NOMO-1 (cell line): ENCODE results near the gene MT1E.
"Not testable (repeated sequence)": the region's sequence is repeated elsewhere in the genome, so short reads cannot be mapped to it uniquely, and the experiment has no call there.

ENCODE experiments used
- DNase-seq, 2 experiments: peaks; one replicate each; lab custom pipeline; 2025; ENCODE audit not compliant: unreplicated experiment in 2 of 2; lab: John Stamatoyannopoulos, UW

MT1E gene

DNA sequence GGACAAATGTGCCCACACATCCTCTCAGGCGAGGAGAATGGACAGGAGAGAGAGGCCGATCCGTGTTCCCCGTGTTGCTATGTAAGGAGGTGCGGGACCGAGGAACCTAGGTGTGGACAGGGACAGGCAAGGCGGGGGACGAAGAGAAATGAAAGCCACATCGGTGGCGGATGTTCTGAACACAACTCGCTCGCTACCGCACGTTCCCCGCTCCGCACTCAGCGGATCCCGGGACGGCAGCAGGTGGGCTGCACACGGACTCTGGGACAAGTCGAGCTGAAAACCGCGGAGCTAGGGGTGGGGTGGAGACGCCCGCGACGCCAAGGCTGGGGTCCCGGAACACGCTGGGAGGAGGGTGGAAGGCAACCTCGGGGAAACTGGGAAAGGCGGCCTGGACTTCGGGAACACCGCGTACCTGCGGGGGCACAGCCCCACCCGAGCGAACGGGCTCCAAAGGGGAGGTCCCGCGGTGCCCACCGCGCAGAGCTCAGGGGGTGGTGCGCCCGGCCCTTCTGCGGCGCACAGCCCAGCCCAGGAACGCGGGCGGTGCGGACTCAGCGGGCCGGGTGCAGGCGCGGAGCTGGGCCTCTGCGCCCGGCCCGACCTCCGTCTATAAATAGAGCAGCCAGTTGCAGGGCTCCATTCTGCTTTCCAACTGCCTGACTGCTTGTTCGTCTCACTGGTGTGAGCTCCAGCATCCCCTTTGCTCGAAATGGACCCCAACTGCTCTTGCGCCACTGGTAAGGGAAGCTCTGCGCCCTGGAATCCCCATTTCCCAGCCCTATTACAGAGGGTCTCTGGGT, at the start of gene MT1E:
MT1E (plus strand) TSS at position 642 of the 803 bp plus-strand sequence; CDS start at position 713, 71 bp downstream.
- peak; percentile 86 to 96 for DNase-seq

GRCh38 chr16:56576585-56577299, 48.8 kb upstream of the MT1E start:
- peak; percentile 85 to 90 for DNase-seq

DNA sequence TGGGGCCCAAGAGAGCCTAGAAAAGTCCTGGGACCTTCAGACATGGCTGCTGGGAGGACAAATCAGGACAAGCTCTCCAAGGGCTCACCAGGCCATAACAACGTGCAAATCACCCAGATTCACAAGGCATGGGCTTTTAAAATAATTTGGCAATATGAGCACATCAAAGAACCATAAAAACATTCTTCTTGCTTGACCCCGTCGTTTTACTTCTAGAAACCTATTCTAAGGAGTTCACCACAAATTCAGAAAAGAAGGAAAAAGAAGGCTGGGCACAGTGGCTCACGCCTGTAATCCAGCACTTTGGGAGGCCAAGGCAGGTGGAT, 48.3 kb upstream of the MT1E start:
- DNase-seq, result no peak

DNA sequence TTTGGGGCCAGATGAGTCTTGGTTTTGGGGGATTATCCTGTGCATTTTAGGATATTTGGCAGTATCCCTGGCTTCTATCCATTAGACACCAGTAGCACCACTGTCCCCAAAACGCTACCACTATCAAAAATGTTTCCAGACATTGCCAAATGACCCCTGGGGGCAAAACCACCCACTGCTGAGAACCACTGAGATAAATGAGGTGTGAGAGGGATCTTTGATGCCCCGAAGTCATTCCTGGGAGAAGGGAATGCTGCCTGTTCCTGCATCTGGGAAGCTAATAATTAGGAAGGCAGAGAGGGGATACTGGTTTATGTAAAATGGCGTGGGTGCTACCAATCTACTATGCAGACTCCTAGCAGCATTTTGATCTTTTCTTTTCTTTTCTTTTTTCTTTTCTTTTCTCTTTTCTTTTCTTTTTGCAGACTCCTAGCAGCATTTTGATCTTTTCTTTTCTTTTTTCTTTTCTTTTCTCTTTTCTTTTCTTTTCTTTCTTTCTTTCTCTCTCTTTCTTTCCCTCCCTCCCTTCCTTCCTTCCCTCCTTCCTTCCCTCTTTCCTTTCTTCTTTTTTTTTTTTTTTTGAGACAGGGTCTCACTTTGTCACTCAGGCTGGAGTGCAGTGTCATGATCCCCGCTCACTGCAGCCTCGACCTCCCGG, 45.1 kb upstream of the MT1E start:
- DNase-seq, result no peak

GRCh38 chr16:56582911-56583310, 42.7 kb upstream of the MT1E start:
- DNase-seq, result not testable (repeated sequence)

GRCh38 chr16:56583351-56584168, 42.0 kb upstream of the MT1E start:
- DNase-seq, result no peak

- DNase-seq, result no peak
Observed at GRCh38 chr16:56584276-56584675, 41.3 kb upstream of the MT1E start.

GRCh38 chr16:56588781-56589140, 36.8 kb upstream of the MT1E start:
- DNase-seq, result no peak

GRCh38 chr16:56589141-56590039, 36.2 kb upstream of the MT1E start, which contains the start of gene MT3:
Gene MT3, plus strand, starts transcription at chr16:56589528. Its CDS starts 63 bp downstream, at chr16:56589591.
- peak; percentile 27 to 33 for DNase-seq

GRCh38 chr16:56591377-56592060, 34.1 kb upstream of the MT1E start:
- DNase-seq, result peak; percentile 68 to 81

DNA sequence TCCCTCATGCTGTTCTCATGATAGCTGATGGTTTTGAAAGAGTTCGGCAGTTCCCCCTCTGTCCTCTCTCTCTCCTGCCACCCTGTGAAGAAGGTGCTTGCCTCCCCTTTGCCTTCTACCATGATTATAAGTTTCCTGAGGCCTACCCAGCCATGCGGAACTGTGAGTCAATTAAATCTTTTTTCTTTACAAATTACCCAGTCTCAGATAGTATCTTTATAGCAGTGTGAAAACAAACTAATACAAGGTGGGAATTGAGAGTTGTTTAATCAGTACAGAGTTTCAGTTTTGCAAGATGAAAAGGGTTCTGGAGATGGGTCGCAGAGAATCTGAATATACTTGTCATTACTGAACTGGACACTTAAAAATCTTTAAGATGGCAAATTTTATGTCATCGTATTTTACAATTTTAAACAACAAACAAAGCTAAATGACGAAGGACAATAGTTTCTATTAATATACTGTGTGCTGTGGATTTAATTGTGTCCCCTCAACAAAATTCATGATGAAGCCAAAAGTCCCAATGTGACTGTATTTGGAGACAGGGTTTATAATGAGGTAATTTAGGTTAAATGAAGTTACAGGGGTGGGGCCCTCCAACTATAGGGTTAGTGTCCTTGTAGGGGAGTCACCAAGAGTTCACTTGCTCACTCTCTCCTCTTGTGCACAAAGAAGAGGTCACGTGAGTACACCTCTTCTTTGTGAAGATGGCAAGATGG, 31.8 kb upstream of the MT1E start:
- no peak for DNase-seq

DNA sequence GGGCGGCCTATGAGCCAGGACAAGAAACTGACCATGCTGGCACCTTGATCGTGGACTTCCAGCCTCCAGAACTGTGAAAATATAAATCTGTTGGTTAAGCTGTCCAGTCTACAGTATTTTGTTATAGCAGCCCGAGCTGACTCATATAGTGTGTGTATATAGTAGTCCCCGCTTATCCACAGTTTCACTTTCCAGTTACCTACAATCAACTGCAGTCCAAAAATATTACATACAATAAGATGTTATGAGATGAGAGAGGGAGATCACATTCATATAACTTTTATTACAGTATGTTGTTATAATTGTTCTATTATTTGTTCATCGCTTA, 31.3 kb upstream of the MT1E start:
- DNase-seq, result no peak

GRCh38 chr16:56600398-56600999, 25.1 kb upstream of the MT1E start:
- peak; percentile 42 to 60 for DNase-seq

GRCh38 chr16:56601325-56601724, 24.3 kb upstream of the MT1E start:
- no peak for DNase-seq

DNA sequence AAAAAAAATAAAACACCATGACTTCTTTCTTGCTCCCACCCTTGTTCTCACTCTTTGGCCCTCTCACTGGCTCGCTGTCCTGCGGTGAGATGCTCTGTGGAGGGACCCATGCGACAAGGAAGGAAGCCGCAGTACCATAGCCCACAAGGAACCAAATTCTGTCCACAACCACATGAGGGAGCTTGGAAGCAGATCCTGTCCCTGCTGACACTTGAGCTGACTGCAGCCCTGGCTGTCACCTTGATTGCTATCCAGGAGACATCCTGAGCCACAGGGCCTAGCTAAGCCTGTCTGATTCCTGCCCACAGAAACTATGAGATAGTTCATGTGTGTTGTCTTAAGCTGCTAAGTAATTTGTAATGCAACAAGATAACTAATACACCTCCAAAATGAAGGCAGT, 22.0 kb upstream of the MT1E start:
- peak in 1 of 2 experiments; percentile 20 for DNase-seq

DNA sequence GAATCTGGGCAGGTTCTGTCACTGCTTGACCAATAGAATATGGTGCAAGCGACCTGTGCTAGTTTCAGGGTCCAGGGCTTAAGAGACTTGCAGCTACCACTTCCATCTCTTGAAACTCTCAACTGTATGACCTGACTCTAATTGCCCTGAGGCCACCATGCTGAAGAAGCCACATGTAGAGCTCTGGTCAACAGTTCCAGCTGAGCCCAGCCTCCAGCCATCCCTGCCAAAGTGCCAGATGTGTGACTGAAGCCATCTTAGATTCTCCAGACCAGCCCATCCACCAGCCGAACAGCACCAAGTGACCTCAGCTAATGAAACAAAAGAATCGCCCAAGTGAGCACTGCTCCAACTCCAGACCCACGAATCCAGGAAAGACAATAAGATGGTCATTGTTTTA, 20.6 kb upstream of the MT1E start:
- no peak for DNase-seq

GRCh38 chr16:56605475-56605874, 20.1 kb upstream of the MT1E start:
- no peak for DNase-seq

DNA sequence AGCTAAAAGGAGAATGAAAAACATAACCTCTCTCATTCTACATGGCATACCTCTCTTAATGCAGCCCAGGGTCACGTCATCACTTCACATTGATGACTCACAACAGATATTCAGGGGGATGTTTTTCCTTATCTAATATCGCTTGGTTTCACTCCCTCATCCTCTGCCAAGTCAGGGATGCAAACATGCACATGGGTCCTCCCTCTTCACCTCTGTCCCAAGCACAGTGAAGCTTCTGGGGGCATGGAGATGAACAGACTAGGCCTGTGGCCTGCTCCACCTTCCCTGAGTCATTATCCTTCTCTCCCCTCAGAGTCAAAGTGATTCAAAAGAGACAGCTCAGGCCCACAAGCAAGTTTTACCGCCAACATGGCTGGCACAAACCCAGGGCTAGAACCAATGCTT, 19.5 kb upstream of the MT1E start:
- DNase-seq, result no peak
